IPS-11a (cell line): ENCODE data around the gene IL37.
"Not testable (repeated sequence)": the region's sequence is repeated elsewhere in the genome, so short reads cannot be mapped to it uniquely, and the experiment has no call there.

Experiments
- H3K4me3 ChIP-seq: one replicate; pipeline ENCODE4 v1.5.1; 2013; ENCODE audit warnings: low read depth, low read length, control low read depth

The IL37 gene

GRCh38 chr2:112887964-112888749 is 22.8 kb upstream of the IL37 start:
- no peak overlapping the region for H3K4me3 ChIP-seq

GRCh38 chr2:112889976-112890375 is 21.0 kb upstream of the IL37 start:
- no peak overlapping the region for H3K4me3 ChIP-seq

GRCh38 chr2:112891385-112891831 is 19.6 kb upstream of the IL37 start:
- no peak overlapping the region for H3K4me3 ChIP-seq

- no peak overlapping the region for H3K4me3 ChIP-seq
Measured at GRCh38 chr2:112893752-112894151, 17.2 kb upstream of the IL37 start.

DNA sequence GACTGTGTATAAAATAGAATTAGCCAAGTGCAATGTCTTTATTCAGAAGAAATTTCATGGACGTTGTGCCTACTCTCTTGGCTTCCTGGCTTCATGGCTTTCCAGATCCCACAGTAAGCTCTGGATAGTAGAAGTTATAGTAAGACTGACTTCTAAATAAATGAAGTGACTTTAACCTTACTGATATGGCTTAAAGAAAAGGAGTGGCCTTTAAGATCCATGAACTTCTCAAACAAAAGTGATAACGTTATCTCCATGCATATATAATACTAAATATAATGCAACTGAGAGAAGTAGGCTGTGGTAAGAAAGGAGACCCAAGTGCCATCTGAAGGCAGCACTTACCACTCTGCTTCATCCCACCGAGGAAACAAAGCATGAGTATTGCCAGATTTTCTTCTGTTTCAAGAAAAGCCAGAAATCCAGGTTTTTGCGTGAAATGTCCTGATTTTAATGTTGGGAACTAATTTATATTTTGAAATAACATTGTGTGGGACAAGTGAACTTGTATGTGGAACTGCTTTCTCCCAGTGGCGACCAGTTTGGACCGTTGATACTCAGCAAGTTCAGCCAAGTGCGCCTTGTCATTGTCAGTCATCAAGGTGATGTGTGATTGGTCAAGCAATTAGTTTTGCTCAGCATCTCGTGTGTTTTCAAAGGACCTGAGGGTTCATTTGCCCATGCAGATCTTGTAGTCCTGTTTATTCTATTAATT is 13.9 kb upstream of the IL37 start:
- no peak overlapping the region for H3K4me3 ChIP-seq

DNA sequence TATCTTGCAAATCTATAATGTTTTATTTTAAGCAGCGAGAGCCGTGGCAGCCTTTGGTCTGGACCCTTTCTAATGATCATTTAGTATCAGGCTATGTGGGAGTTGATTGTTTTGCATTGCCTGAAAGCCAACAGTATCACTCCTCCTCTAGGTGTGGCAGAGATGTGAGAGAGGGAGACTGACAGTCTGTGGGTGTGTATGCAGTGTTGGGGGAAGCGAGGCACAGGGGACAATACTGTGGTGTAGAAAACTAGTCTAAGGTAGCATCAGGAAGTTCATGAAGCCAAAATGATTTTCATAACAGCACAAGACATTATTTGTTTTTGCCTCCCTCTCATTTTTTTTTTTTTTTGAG is 13.4 kb upstream of the IL37 start:
- no peak overlapping the region for H3K4me3 ChIP-seq

DNA sequence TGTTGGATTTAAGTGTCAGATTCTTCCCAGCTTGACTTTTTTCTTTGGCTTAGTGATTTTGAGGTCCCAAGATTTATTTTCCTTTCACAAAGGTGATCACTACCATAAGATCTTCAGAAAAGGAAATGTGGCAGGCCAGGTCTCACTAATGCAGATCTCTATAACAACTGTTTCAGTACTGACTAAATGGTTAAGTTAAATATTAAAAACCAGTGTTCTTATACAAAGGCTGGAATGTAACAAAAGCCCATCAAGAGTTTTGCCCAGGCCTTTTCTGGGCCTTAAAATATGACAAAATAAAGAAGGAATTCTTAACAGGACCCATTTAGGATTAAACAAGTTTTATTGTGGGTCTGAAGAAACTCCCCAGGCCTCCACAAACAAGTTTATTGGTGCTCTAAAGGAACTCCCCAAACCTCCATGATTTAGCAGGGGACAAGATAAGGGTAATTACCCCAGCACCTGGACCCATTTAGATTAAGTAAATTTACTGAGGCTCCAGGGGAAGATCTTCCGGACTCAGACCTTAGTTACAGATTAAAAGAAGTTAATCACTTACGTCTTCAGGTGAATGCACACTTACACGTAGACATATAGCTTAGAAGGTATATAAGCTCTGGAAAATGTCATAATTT is 9.4 kb upstream of the IL37 start:
- not testable (repeated sequence) for H3K4me3 ChIP-seq

GRCh38 chr2:112902816-112903215 is 8.1 kb upstream of the IL37 start:
- no peak overlapping the region for H3K4me3 ChIP-seq

- H3K4me3 ChIP-seq: no peak overlapping the region
Measured at GRCh38 chr2:112904883-112905282, 6.1 kb upstream of the IL37 start.

GRCh38 chr2:112906276-112906675 is 4.7 kb upstream of the IL37 start:
- H3K4me3 ChIP-seq: no peak overlapping the region

- H3K4me3 ChIP-seq: no peak overlapping the region
Measured at GRCh38 chr2:112907001-112907949, 3.7 kb upstream of the IL37 start.

GRCh38 chr2:112908559-112908958 is 2.4 kb upstream of the IL37 start:
- not testable (repeated sequence) for H3K4me3 ChIP-seq

DNA sequence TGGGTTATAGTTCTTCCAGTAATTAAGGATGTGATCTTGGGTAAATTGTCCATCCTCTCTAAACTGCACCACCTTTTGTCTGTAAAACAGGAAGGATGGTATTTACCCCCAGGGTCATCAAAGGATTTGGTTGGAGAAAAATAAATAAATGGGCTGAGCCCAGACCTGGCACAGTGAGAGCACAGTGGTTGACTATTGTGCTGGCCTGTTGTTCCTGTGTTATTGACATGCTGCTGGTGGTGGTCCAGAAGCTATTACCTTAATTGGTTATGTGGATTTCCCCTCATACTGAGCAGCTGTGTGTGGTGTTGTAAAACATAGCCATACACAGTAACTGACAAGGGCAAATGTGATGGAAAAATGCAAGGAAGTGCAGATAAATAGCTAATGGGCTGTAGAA is 746 bp upstream of the IL37 start:
- H3K4me3 ChIP-seq: no peak overlapping the region

DNA sequence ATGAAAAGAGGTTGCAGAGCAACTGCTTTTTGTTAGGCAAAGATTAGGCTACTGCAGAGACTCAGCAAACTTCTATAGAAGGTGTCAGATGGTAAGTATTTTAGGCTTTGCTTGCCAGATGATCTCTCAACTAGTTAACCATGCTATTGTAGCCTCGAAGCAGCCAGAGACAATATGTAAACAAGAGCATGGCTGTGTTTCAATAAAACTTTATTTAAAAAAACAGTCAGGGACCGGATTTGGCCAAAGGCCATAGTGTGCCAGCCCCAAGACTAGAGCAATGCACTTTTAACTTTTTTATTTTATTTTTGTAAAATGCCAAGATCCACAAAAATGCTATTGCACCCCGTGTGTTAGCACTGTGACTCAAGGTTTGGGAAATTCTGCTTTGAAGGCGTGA is 1.4 kb downstream of the IL37 start:
- H3K4me3 ChIP-seq: no peak overlapping the region

DNA sequence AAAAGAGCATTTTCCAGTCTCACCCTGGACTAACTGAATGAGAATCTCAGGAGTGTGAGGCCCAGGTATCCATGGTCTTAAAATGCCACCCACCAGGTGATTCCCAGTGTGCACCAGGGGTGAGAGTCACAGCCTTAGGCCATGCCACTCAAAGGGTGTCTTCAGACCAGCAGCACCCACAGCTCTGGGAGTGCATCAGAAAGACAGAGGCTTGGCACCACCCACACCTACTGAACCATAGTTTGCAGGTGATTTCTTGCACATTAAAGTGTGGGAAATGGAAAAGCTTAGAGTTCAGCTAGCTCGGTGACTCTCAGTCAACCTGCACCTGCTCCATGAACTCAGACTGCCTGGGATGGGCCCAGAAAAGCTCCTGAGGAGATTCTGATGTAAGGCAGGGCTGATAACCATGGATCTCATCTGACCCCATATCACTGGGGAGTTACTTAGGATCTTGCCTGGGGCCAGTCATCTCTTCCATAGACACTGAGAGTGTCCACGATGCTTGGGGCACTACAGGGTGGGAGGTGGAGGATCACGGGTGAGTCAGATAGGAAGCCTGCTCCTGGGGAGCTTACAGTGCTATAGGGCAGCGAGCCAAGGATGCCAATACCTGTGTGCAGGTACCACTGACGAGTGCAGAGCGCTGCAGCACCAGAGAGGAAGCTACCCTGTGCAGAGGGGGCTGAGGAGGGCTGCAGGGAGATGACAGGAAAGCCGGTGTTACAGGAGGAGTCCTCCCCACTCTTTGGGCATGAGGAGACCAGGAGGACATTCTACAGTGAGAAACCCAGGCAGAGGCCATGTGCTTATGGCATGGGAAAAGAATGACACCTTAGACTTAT is 4.6 kb downstream of the IL37 start:
- no peak overlapping the region for H3K4me3 ChIP-seq

DNA sequence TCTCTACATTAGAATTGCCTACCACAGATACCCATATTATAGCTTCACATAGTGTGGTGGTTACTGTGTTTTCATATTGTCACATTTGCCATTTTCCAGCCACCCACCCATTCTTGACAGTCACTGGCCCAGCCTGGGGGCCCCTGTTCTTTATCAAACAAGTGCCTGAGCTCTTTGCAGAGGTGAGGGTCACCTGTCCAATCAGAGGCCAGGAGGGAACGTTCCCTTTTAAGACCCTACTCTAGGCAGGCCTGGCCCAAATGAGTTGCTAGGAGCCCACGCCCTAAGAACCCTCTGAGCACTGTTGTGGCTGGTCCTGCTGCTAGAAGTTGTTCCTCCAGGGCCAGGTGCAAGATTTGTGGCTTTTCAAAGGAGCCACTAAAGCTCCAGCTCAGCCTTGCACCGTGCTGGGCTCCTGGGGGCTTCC is 5.2 kb downstream of the IL37 start:
- H3K4me3 ChIP-seq: no peak overlapping the region

GRCh38 chr2:112916625-112917247 is 5.8 kb downstream of the IL37 start:
- H3K4me3 ChIP-seq: no peak overlapping the region

GRCh38 chr2:112917856-112918255 is 6.9 kb downstream of the IL37 start:
- H3K4me3 ChIP-seq: no peak overlapping the region

DNA sequence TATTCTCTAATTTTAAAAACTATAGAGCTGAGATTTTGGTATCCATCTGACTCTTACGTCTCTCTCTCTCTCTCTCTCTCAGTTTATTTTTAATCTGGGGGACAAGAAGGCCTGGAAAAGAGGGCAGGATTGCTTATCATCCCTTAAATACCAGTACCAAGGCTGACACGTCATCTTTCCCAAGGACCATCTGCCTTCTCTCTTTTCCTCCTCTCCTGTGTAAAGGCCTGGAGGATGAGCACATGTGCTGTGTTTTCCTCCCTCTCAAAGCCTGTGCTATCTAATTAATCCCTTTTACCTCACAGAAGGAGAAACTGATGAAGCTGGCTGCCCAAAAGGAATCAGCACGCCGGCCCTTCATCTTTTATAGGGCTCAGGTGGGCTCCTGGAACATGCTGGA is 7.3 kb downstream of the IL37 start:
- no peak overlapping the region for H3K4me3 ChIP-seq

- H3K4me3 ChIP-seq: no peak overlapping the region
Measured at GRCh38 chr2:112919086-112919485, 8.1 kb downstream of the IL37 start.
